ENCODE measurements around the gene EFNB2.

The EFNB2 gene

DNA sequence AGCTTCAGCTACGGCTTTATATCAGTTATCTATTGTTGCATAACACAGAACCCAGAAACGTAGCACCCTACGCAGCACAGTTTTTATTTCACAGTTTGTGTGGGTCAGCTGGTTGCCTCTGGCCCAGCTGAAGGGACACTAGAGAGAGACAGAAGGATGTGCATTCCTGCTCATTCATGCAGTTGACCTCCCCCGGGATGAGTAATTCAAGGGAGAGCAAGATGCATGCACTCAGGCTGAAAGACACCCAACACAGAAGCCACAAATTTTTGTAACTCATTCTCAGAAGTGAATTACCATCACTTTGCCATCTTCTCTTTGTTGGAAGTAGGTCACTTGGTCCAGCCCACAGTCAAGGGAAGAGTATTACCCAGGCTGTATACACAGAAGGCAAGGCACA lies 89.5 kb downstream of the EFNB2 start:
- no peak for DNase-seq (ENCODE audit: low read depth)

DNA sequence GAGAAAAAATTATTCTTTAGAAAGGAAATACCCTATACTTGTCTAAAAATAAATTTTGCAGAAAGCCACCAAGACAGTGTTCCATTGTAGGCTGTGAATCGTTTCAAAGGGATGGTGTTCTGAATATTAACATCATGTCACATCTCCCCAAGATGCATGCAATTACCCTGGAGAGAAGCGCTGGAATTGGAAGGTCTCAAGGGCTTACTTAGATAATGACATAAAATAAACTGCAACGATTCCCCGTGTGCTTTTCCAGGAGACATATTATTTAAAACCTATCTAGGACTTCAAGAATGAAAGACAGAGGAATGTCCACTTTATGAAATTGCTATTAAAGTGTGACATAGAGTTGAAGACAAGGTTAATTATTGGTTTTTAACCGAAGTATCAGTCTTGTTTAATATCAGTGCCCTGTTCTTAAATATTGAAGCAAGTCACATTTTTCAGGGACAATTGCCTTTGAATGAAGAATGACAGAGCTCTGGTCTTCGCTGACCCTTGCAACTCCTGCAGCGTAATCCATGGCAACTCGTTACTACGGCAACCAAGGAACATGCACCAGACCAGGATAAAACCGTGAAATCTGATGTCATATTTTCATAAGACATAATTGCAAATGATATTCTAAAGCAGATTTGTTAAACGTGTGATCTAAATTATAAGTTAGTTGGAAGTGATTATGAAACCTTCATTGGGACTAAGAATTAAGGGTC lies 91.7 kb downstream of the EFNB2 start:
- no peak for DNase-seq (ENCODE audit: low read depth)

DNA sequence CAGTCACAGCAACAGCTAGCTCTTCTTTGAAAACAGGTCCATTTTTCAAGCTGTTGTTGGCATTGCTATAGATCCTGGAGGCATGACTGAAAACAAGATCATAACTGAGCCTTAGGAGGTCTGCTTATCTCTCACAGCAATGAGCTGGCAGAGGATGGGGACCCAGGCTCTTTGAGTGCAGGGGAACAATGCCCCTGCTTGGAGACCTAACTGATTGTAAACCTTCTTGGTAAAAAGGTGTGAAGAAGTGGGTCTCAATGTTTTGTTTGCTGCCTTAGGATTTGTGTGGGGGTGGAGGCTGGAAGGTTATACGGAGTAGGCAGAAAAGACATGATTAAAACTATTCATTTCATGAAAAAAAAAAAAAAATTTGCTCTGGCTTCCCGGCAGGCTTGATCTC lies 94.6 kb downstream of the EFNB2 start:
- DNase-seq (ENCODE audit: low read depth) = no peak

Data from fibroblast of gingiva (primary cell).